ENCODE results near the gene LAMA5. TPM values are rescaled to one million over a fixed set of nuclear protein-coding genes. Genes with fewer than 3 reads are reported as not detected.

Gene LAMA5
- polyA plus RNA-seq, 3 donors = 0.05 TPM; not detected in 2

DNA sequence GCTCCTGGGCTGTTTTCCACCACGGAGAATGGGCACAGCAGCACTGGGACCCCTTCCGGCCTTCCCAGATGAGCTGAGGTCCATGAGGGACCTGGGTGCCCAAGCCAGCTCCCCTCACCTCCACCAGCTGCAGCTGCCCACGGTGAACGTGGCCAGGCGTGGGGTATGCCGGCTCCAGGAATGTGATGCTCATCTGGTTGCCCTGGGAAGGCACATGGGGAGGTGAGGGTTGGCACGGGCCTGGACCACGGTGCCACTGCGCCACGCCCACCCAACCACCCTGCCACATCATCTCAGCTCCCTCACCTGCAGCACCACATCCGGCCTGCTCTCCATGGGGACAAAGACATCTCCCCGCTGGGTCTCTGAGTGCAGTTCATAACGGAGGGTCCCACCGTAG lies 40.6 kb downstream of the LAMA5 start:
- H3K4me3 Mint-ChIP-seq = no peak overlapping the region
- no peak for TF ChIP-seq CTCF (IDR thresholded peaks at IDR 0.05)
- 93% methylated on average over 8 of the region's 14 CpGs for WGBS (ENCODE audit: insufficient coverage)
- H3K27me3 Mint-ChIP-seq (ENCODE audit: low read depth in 3 of 3) = peaks cover 0 to 2% (median 2%) of the 10 kb centered on the region in 3 donors
- Histone ChIP-seq H3K4me2 (replicated peaks; ENCODE audit: extremely low read depth, low read length, poor library complexity, severe bottlenecking) (no peak overlapping the region), H3K27me3 (ENCODE audit: control insufficient read depth in 2 of 2, insufficient read depth in 2 of 2, low read length in 2 of 2) (no peaks in the 10 kb centered on the region), H3K9ac (ENCODE audit: insufficient read depth, low read length, poor library complexity, severe bottlenecking) (no peak overlapping the region), H3K36me3 (replicated peaks in 1 of 2; ENCODE audit: control insufficient read depth in 1 of 2, insufficient read depth in 2 of 2, low read length in 2 of 2) (no peaks in the 10 kb centered on the region), H4K20me1 (ENCODE audit: insufficient read depth, low read length) (no peaks in the 10 kb centered on the region), H3K9me3 (replicated peaks in 1 of 2; ENCODE audit: control insufficient read depth in 1 of 2, insufficient read depth in 1 of 2, low read length in 2 of 2) (no peaks in the 10 kb centered on the region), H2AFZ (ENCODE audit: insufficient read depth, low read depth, low read length, poor library complexity, severe bottlenecking) (no peak overlapping the region), H3K79me2 (ENCODE audit: insufficient read depth, low read length) (no peaks in the 10 kb centered on the region), H3K4me3 (replicated peaks in 1 of 3; ENCODE audit: low read depth in 2 of 3, low read length in 3 of 3) (no peak overlapping the region), H3K27ac (ENCODE audit: low read depth in 1 of 2, low read length in 2 of 2) (no peak overlapping the region), H3K4me1 (ENCODE audit: control insufficient read depth in 1 of 2, insufficient read depth in 2 of 2, low read length in 2 of 2) (no peaks in the 10 kb centered on the region)
- DNase-seq = no peak
- H3K27ac Mint-ChIP-seq = no peak overlapping the region
- H3K9me3 Mint-ChIP-seq = peaks cover 0 to 3% (median 0%) of the 10 kb centered on the region in 7 donors
- H3K4me1 Mint-ChIP-seq = no peaks in the 10 kb centered on the region
- H3K36me3 Mint-ChIP-seq = no peaks in the 10 kb centered on the region
- intact Hi-C loops (cut with micrococcal nuclease) = no loop called here

GRCh38 chr20:62325172-62325905 lies 41.8 kb downstream of the LAMA5 start:
- Mint-ChIP-seq H3K4me1 (no peaks in the 10 kb centered on the region), H3K27me3 (ENCODE audit: low read depth in 3 of 3) (peaks cover 0 to 2% (median 0%) of the 10 kb centered on the region in 3 donors), H3K9me3 (peaks cover 0 to 3% (median 0%) of the 10 kb centered on the region in 7 donors), H3K36me3 (no peaks in the 10 kb centered on the region), H3K4me3 (no peak overlapping the region), H3K27ac (no peak overlapping the region)
- Histone ChIP-seq H3K27ac (ENCODE audit: low read depth in 1 of 2, low read length in 2 of 2) (no peak overlapping the region), H3K27me3 (ENCODE audit: control insufficient read depth in 2 of 2, insufficient read depth in 2 of 2, low read length in 2 of 2) (no peaks in the 10 kb centered on the region), H2AFZ (ENCODE audit: insufficient read depth, low read depth, low read length, poor library complexity, severe bottlenecking) (no peak overlapping the region), H3K36me3 (replicated peaks in 1 of 2; ENCODE audit: control insufficient read depth in 1 of 2, insufficient read depth in 2 of 2, low read length in 2 of 2) (no peaks in the 10 kb centered on the region), H3K4me1 (ENCODE audit: control insufficient read depth in 1 of 2, insufficient read depth in 2 of 2, low read length in 2 of 2) (no peaks in the 10 kb centered on the region), H3K9ac (ENCODE audit: insufficient read depth, low read length, poor library complexity, severe bottlenecking) (no peak overlapping the region), H3K4me3 (replicated peaks in 1 of 3; ENCODE audit: low read depth in 2 of 3, low read length in 3 of 3) (no peak overlapping the region), H4K20me1 (ENCODE audit: insufficient read depth, low read length) (no peaks in the 10 kb centered on the region), H3K79me2 (ENCODE audit: insufficient read depth, low read length) (no peaks in the 10 kb centered on the region), H3K9me3 (replicated peaks in 1 of 2; ENCODE audit: control insufficient read depth in 1 of 2, insufficient read depth in 1 of 2, low read length in 2 of 2) (no peaks in the 10 kb centered on the region), H3K4me2 (replicated peaks; ENCODE audit: extremely low read depth, low read length, poor library complexity, severe bottlenecking) (no peak overlapping the region)
- no peak for TF ChIP-seq CTCF (IDR thresholded peaks at IDR 0.05)
- WGBS (ENCODE audit: insufficient coverage) = 91% methylated on average over 13 of the region's 14 CpGs
- intact Hi-C loops (cut with micrococcal nuclease) = no loop called here
- no peak for DNase-seq
